OCI-LY3 (cell line): ENCODE measurements around the gene DNAAF2.

Experiments used
- CTCF ChIP-seq: fragments of 200-600, 300-600 bp; sonication (generic); IDR thresholded peaks from 2 replicates; pipeline ENCODE4 v1.5.1; 2014; ENCODE audit warnings: antibody characterized with exemption, low read length, low read depth
- EZH2phosphoT487 ChIP-seq: fragments of 200-600 bp; shearing (Covaris generic); IDR thresholded peaks from 2 replicates; pipeline ENCODE4 v1.6.1; 2018; ENCODE audit warnings: antibody characterized with exemption, mixed run types, low read depth

GRCh38 chr14:49579841-49580240 is 55.2 kb downstream of the DNAAF2 start:
- TF ChIP-seq CTCF, result no peak
- no peak for TF ChIP-seq EZH2phosphoT487
